PC-9 (cell line): Measurements from ENCODE around the gene TMEM147.

Experiments used
- EZH2 ChIP-seq: fragments of 200-600 bp; sonication (generic); IDR thresholded peaks from 2 replicates; pipeline ENCODE4 v1.8.0; 2017; ENCODE audit warnings: antibody characterized with exemption, low read depth
- TF ChIP-seq, protein P1 (sequence below): fragments of 200-600 bp; sonication (generic); conservative IDR thresholded peaks from 2 replicates; pipeline ENCODE4 v1.6.1; 2017; ENCODE audit warnings: mixed run types, antibody characterized with exemption, mild to moderate bottlenecking, moderate library complexity

- TF ChIP-seq, protein P1, sequence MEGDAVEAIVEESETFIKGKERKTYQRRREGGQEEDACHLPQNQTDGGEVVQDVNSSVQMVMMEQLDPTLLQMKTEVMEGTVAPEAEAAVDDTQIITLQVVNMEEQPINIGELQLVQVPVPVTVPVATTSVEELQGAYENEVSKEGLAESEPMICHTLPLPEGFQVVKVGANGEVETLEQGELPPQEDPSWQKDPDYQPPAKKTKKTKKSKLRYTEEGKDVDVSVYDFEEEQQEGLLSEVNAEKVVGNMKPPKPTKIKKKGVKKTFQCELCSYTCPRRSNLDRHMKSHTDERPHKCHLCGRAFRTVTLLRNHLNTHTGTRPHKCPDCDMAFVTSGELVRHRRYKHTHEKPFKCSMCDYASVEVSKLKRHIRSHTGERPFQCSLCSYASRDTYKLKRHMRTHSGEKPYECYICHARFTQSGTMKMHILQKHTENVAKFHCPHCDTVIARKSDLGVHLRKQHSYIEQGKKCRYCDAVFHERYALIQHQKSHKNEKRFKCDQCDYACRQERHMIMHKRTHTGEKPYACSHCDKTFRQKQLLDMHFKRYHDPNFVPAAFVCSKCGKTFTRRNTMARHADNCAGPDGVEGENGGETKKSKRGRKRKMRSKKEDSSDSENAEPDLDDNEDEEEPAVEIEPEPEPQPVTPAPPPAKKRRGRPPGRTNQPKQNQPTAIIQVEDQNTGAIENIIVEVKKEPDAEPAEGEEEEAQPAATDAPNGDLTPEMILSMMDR, result no peak
- TF ChIP-seq EZH2, result no peak
Observed at GRCh38 chr19:35595928-35596327, 50.5 kb downstream of the TMEM147 start.
